SK-N-SH treated with all-trans-retinoic acid at 6 μM for 48 hours (cell line): ENCODE measurements around the gene QSER1.

Source experiments
- ATAC-seq: fragments of 200-7000 bp; cut with Tn5 transposase; 3 replicates; pipeline ENCODE4 v1.9.1; 2020; ENCODE audit warnings: mild to moderate bottlenecking, moderate library complexity
- ARNTL ChIP-seq: fragments of 450-650 bp; formaldehyde crosslinking; IDR thresholded peaks from 2 replicates; pipeline ENCODE4 v1.5.0; 2020; ENCODE audit warnings: low read depth, mild to moderate bottlenecking, moderate library complexity, borderline replicate concordance
- CREB5 ChIP-seq: fragments of 250-450 bp; sonication (Bioruptor Pico); IDR thresholded peaks from 2 replicates; pipeline ENCODE4 v1.5.1; 2020; ENCODE audit warnings: low read depth, mild to moderate bottlenecking, moderate library complexity
- CSRNP3 ChIP-seq: fragments of 250-450 bp; sonication (Bioruptor Pico); IDR thresholded peaks from 2 replicates; pipeline ENCODE4 v1.5.1; 2021; ENCODE audit warnings: mild to moderate bottlenecking, moderate library complexity
- ESRRG ChIP-seq: fragments of 250-450 bp; sonication (Bioruptor Pico); IDR thresholded peaks from 2 replicates; pipeline ENCODE4 v1.6.1; 2021; ENCODE audit warnings: mild to moderate bottlenecking
- GLIS3 ChIP-seq: fragments of 250-450 bp; sonication (Bioruptor Pico); IDR thresholded peaks from 2 replicates; pipeline ENCODE4 v1.5.0; 2020; ENCODE audit warnings: mild to moderate bottlenecking, moderate library complexity
- ISL1 ChIP-seq: fragments of 250-450 bp; sonication (Bioruptor Pico); IDR thresholded peaks from 2 replicates; pipeline ENCODE4 v2.1.2; 2022; ENCODE audit warnings: mild to moderate bottlenecking, moderate library complexity
- OSR1 ChIP-seq: fragments of 250-450 bp; sonication (Bioruptor Pico); IDR thresholded peaks from 2 replicates; pipeline ENCODE4 v1.8.0; 2022; ENCODE audit warnings: moderate library complexity, mild to moderate bottlenecking, inconsistent platforms
- PATZ1 ChIP-seq: fragments of 250-450 bp; sonication (Bioruptor Pico); IDR thresholded peaks from 2 replicates; pipeline ENCODE4 v1.8.0; 2020; ENCODE audit warnings: mild to moderate bottlenecking, moderate library complexity, borderline replicate concordance
- POU6F1 ChIP-seq: fragments of 250-450 bp; sonication (Bioruptor Pico); IDR thresholded peaks from 2 replicates; pipeline ENCODE4 v1.8.0; 2021; ENCODE audit warnings: low read depth, mild to moderate bottlenecking, moderate library complexity, borderline replicate concordance
- PPARA ChIP-seq: fragments of 250-450 bp; sonication (Bioruptor Pico); IDR thresholded peaks from 2 replicates; pipeline ENCODE4 v1.5.0; 2020; ENCODE audit warnings: mild to moderate bottlenecking, borderline replicate concordance
- RARB ChIP-seq: fragments of 250-450 bp; sonication (Bioruptor Pico); IDR thresholded peaks from 2 replicates; pipeline ENCODE4 v1.8.0; 2021; ENCODE audit warnings: mild to moderate bottlenecking, moderate library complexity
- SNAI2 ChIP-seq: fragments of 250-450 bp; sonication (Bioruptor Pico); IDR thresholded peaks from 2 replicates; pipeline ENCODE4 v1.5.0; 2020; ENCODE audit warnings: mild to moderate bottlenecking, moderate library complexity
- TCF4 ChIP-seq: fragments of 250-450 bp; sonication (Bioruptor Pico); IDR thresholded peaks from 2 replicates; pipeline ENCODE4 v1.8.0; 2021; ENCODE audit warnings: mild to moderate bottlenecking, moderate library complexity, borderline replicate concordance
- TOX ChIP-seq: fragments of 250-450 bp; sonication (Bioruptor Pico); IDR thresholded peaks from 2 replicates; pipeline ENCODE4 v1.8.0; 2021; ENCODE audit warnings: mild to moderate bottlenecking, moderate library complexity, borderline replicate concordance
- TSHZ2 ChIP-seq: fragments of 250-450 bp; sonication (Bioruptor Pico); IDR thresholded peaks from 2 replicates; pipeline ENCODE4 v1.5.0; 2020; ENCODE audit warnings: mild to moderate bottlenecking, moderate library complexity
- ZC3H10 ChIP-seq: fragments of 250-450 bp; sonication (Bioruptor Pico); IDR thresholded peaks from 2 replicates; pipeline ENCODE4 v1.5.1; 2021; ENCODE audit warnings: mild to moderate bottlenecking, moderate library complexity
- ZFP3 ChIP-seq: fragments of 250-450 bp; sonication (Bioruptor Pico); IDR thresholded peaks from 2 replicates; pipeline ENCODE4 v1.5.0; 2020; ENCODE audit warnings: mild to moderate bottlenecking, moderate library complexity
- ZFP30 ChIP-seq: fragments of 450-650 bp; formaldehyde crosslinking; IDR thresholded peaks from 2 replicates; pipeline ENCODE4 v1.5.0; 2022; ENCODE audit warnings: mild to moderate bottlenecking, moderate library complexity
- ZNF565 ChIP-seq: fragments of 450-650 bp; formaldehyde crosslinking; conservative IDR thresholded peaks from 2 replicates; pipeline ENCODE4 v1.5.0; 2020; ENCODE audit warnings: low read depth, mild to moderate bottlenecking, moderate library complexity
- ZNF70 ChIP-seq: fragments of 450-650 bp; formaldehyde crosslinking; IDR thresholded peaks from 2 replicates; pipeline ENCODE4 v1.5.0; 2020; ENCODE audit warnings: mild to moderate bottlenecking, moderate library complexity
- ZNF8 ChIP-seq: fragments of 450-650 bp; formaldehyde crosslinking; IDR thresholded peaks from 2 replicates; pipeline ENCODE4 v1.5.0; 2020; ENCODE audit warnings: mild to moderate bottlenecking, moderate library complexity

Gene QSER1

GRCh38 chr11:32902089-32902665, 9.6 kb downstream of the QSER1 start:
- no peak for ATAC-seq
- TF ChIP-seq TSHZ2 = no peak
- no peak for TF ChIP-seq CSRNP3
- TF ChIP-seq ZFP3 = no peak
- TF ChIP-seq ISL1 (CRISPR knock-in tag) = no peak
- TF ChIP-seq POU6F1 (CRISPR knock-in tag) = no peak
- no peak for TF ChIP-seq PATZ1
- TF ChIP-seq PPARA (CRISPR knock-in tag) = no peak
- no peak for TF ChIP-seq ZC3H10
- TF ChIP-seq TCF4 = no peak
- TF ChIP-seq ARNTL (CRISPR knock-in tag) = no peak
- no peak for TF ChIP-seq GLIS3
- TF ChIP-seq ZNF8 (CRISPR knock-in tag) = no peak
- no peak for TF ChIP-seq CREB5 (CRISPR knock-in tag)
- no peak for TF ChIP-seq OSR1
- no peak for TF ChIP-seq ZFP30 (CRISPR knock-in tag)
- TF ChIP-seq ZNF565 = no peak
- no peak for TF ChIP-seq TOX
- TF ChIP-seq RARB (CRISPR knock-in tag) = no peak
- TF ChIP-seq, all 23 proteins: peak for 0

GRCh38 chr11:32905028-32905667, 12.5 kb downstream of the QSER1 start:
- TF ChIP-seq ARNTL (CRISPR knock-in tag) = no peak
- no peak for TF ChIP-seq ZNF565
- no peak for TF ChIP-seq ESRRG
- TF ChIP-seq TCF4 = no peak
- TF ChIP-seq ISL1 (CRISPR knock-in tag) = no peak
- TF ChIP-seq ZC3H10 = no peak
- no peak for TF ChIP-seq SNAI2 (CRISPR knock-in tag)
- no peak for TF ChIP-seq GLIS3
- TF ChIP-seq CREB5 (CRISPR knock-in tag) = no peak
- no peak for TF ChIP-seq RARB (CRISPR knock-in tag)
- no peak for TF ChIP-seq ZNF70 (CRISPR knock-in tag)
- no peak for TF ChIP-seq ZFP30 (CRISPR knock-in tag)
- no peak for TF ChIP-seq POU6F1 (CRISPR knock-in tag)

More at GRCh38 chr11:32905028-32905667, 12.5 kb downstream of the QSER1 start:
- peak; percentile 44; the same call in 2 of the 3 replicates for ATAC-seq
